ENCODE measurements around the gene SPATA12.

Gene SPATA12

DNA sequence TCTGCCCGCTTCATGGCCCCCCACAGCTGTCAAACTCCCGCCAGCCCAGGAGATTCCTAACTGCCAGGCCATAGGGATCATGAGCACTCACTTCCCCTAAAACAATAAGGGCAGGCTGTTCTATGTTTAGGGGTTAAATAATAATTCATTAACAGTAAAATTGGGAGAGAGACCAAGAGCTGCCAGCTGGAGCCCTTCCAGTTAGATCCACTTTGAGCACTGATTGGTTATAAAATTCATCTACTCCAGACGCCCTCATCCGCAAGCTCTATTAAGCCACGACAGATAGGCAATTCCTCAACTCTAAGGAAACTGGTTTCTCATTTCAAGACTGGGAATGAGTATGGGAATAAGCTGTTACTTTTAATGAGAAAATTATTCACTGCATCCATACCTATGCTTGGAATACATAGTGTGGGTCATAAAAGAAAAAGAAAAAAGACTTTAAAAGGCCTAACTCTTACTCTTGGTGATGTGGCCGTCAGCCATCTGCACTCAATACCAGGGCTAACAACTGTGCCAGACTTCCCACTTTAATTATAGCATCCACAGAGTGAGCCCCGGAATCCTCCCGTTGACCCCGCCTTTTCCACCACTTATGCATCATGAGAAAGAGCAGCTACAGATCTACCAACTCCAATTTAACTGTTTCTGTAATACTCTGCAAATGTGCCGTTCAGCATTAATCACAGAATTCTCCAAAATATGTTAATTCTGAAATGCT, 60.1 kb downstream of the SPATA12 start:
- no peak for DNase-seq

Measured in NCI-H748 treated with DMSO at 0.1 percent for 48 hours (cell line).